Stomach (tissue), 9 donors: ENCODE data around the gene ARHGAP32. TPM values are rescaled to one million over a fixed set of nuclear protein-coding genes. Genes with fewer than 3 reads are reported as not detected.
"Not testable (repeated sequence)": the region's sequence is repeated elsewhere in the genome, so short reads cannot be mapped to it uniquely, and the experiment has no call there.

ENCODE experiments used
- DNase-seq, 2 donors: peaks; one replicate each; pipeline versions ENCODE4 v3.0.0 to v3.0.0-alpha.2; 2013 to 2019
- H3K27ac ChIP-seq, 5 donors: fragments of 200-600 bp in 4 of 5; sonication (generic) in 4 of 5; one replicate each; pipeline ENCODE4 v1.5.1; 2013 to 2019; ENCODE audit warnings: mild to moderate bottlenecking in 1 of 5, moderate library complexity in 1 of 5
- H3K27me3 ChIP-seq, 3 donors: fragments of 200-600 bp; sonication (generic); one replicate each; pipeline ENCODE4 v1.5.1; 2017 to 2019; ENCODE audit warnings: mixed run types in 1 of 3
- H3K36me3 ChIP-seq, 4 donors: fragments of 200-600 bp; sonication (generic); 1 replicate in 3 of 4; 2 replicates in 1 of 4; pipeline ENCODE4 v1.5.1; 2016 to 2019
- H3K4me1 ChIP-seq, 4 donors: fragments of 200-600 bp; sonication (generic); one replicate each; pipeline ENCODE4 v1.5.1; 2016 to 2019
- H3K4me3 ChIP-seq, 4 donors: fragments of 200-600 bp; sonication (generic) in 3 of 4; one replicate each; pipeline ENCODE4 v1.5.1; 2016 to 2019; ENCODE audit warnings: mild to moderate bottlenecking in 1 of 4
- H3K9me3 ChIP-seq, 4 donors: fragments of 200-600 bp; sonication (generic); one replicate each; pipeline ENCODE4 v1.5.1; 2016 to 2019
- CTCF ChIP-seq, 7 experiments: fragments of 450-650 bp in 4 of 7; fragments of 200-600 bp in 3 of 7; sonication (generic) in 3 of 7; IDR thresholded peaks; one replicate each; pipeline ENCODE4 v1.5.1; 2016 to 2019; ENCODE audit warnings: antibody characterized with exemption in 7 of 7, control low read depth in 2 of 7, mild to moderate bottlenecking in 1 of 7
- EP300 ChIP-seq: sonication (generic); formaldehyde crosslinking; IDR thresholded peaks from one replicate; pipeline ENCODE4 v1.6.1; 2017; ENCODE audit warnings: antibody characterized with exemption
- POLR2A ChIP-seq, 4 donors: fragments of 450-650 bp; IDR thresholded peaks; one replicate each; pipeline ENCODE4 v1.6.1; 2016; ENCODE audit warnings: antibody characterized with exemption in 4 of 4, control low read depth in 2 of 4, mild to moderate bottlenecking in 1 of 4, moderate library complexity in 1 of 4
- POLR2AphosphoS5 ChIP-seq, 3 donors: sonication (generic); formaldehyde crosslinking; IDR thresholded peaks; one replicate each; pipeline ENCODE4 v1.6.1; 2016; ENCODE audit warnings: antibody characterized with exemption in 3 of 3
- WGBS, 5 donors: extraction: QIAGEN DNeasy Blood & Tissue Kit in 3 of 5; methylation state at CpG; one replicate each; pipeline versions ENCODE4 v1.1.5 to v1.1.7; 2013 to 2018; 5-methylcytosine and 5-hydroxymethylcytosine counted together
- intact Hi-C: fragments of 100-400 bp; cut with DNase I; formaldehyde crosslinking; loops from one replicate; pipeline ENCODE4 v1.15.1; 2023; ENCODE audit warnings: low total_unique reads
- polyA plus RNA-seq, 3 donors: library from polyadenylated mRNA; stranded (reverse); fragments of 200-250 nt; gene quantifications; one replicate each; pipeline ENCODE4 v1.2.3, GENCODE V29; 2013
- total RNA-seq, 5 donors: library from RNA; depleted of rRNA; stranded (reverse); fragments of >200 nt; gene quantifications; one replicate each; pipeline versions ENCODE4 v1.1.0 to v1.2.3, GENCODE V29; 2014 to 2016
- donor health status: healthy with polysubstance abuse.
- donor health status: Bipolar disorder and iron deficiency.
- donor health status: healthy.

The ARHGAP32 gene
- total and polyA plus RNA-seq, 8 donors: 2.9 to 70.1 (median 34.3) TPM

- Histone ChIP-seq H3K27ac (no peak overlapping the region), H3K4me3 (no peak overlapping the region), H3K27me3 (peaks cover 0 to 17% (median 0%) of the 10 kb centered on the region in 3 donors), H3K36me3 (no peaks in the 10 kb centered on the region), H3K9me3 (no peaks in the 10 kb centered on the region), H3K4me1 (no peaks in the 10 kb centered on the region)
- DNase-seq: no peak
- TF ChIP-seq CTCF (IDR thresholded peaks at IDR 0.05) (no peak), POLR2A (IDR thresholded peaks at IDR 0.05) (no peak), POLR2AphosphoS5 (IDR thresholded peaks at IDR 0.05) (no peak)
- intact Hi-C loops: no loop called here
- WGBS, 5 donors: 80 to 92% (median 87%) methylated on average over 10 to 15 of the region's 15 CpGs
These were observed 271.5 kb downstream of the ARHGAP32 start for GRCh38 chr11:128920666-128921065.

- DNase-seq, H3K9me3 ChIP-seq, H3K4me3 ChIP-seq, H3K36me3 ChIP-seq, H3K27ac ChIP-seq, H3K4me1 ChIP-seq, intact Hi-C loops: not testable (repeated sequence)
- WGBS, 5 donors: 75 to 85% (median 76%) methylated on average over 7 of the region's 7 CpGs
- H3K27me3 ChIP-seq: peaks cover 0 to 17% (median 0%) of the 10 kb centered on the region in 3 donors
These were observed 272.5 kb downstream of the ARHGAP32 start for GRCh38 chr11:128919635-128920034.

GRCh38 chr11:128919216-128919615, 272.9 kb downstream of the ARHGAP32 start:
- no peak overlapping the region for H3K4me3 ChIP-seq
- TF ChIP-seq CTCF (IDR thresholded peaks at IDR 0.05) (no peak), POLR2AphosphoS5 (IDR thresholded peaks at IDR 0.05) (no peak), POLR2A (IDR thresholded peaks at IDR 0.05) (no peak), EP300 (no peak)
- intact Hi-C loops: no loop called here
- no peak for DNase-seq
- 48 to 81% (median 77%) methylated on average over 5 of the region's 5 CpGs for WGBS, 5 donors
- no peak overlapping the region for H3K27ac ChIP-seq
- peaks cover 0 to 13% (median 0%) of the 10 kb centered on the region in 3 donors for H3K27me3 ChIP-seq
- H3K9me3 ChIP-seq: no peaks in the 10 kb centered on the region
- no peaks in the 10 kb centered on the region for H3K4me1 ChIP-seq
- H3K36me3 ChIP-seq: no peaks in the 10 kb centered on the region

GRCh38 chr11:128917144-128917724, 274.9 kb downstream of the ARHGAP32 start:
- Histone ChIP-seq H3K27me3 (peaks cover 0 to 17% (median 0%) of the 10 kb centered on the region in 3 donors), H3K36me3 (no peaks in the 10 kb centered on the region), H3K27ac (no peak overlapping the region), H3K9me3 (no peaks in the 10 kb centered on the region), H3K4me1 (no peaks in the 10 kb centered on the region), H3K4me3 (no peak overlapping the region)
- intact Hi-C loops: no loop called here
- DNase-seq: no peak
- no peak for TF ChIP-seq EP300
- no peak for TF ChIP-seq POLR2A (IDR thresholded peaks at IDR 0.05)
- TF ChIP-seq POLR2AphosphoS5 (IDR thresholded peaks at IDR 0.05): no peak
- no peak for TF ChIP-seq CTCF (IDR thresholded peaks at IDR 0.05)
- WGBS, 5 donors: 39 to 55% (median 43%) methylated on average over 4 to 5 of the region's 5 CpGs

GRCh38 chr11:128916681-128917080, 275.4 kb downstream of the ARHGAP32 start:
- TF ChIP-seq POLR2A (IDR thresholded peaks at IDR 0.05): no peak
- TF ChIP-seq CTCF (IDR thresholded peaks at IDR 0.05): no peak
- no peak for TF ChIP-seq EP300
- no peak for TF ChIP-seq POLR2AphosphoS5 (IDR thresholded peaks at IDR 0.05)
- no peak for DNase-seq
- no peaks in the 10 kb centered on the region for H3K4me1 ChIP-seq
- no peaks in the 10 kb centered on the region for H3K36me3 ChIP-seq
- H3K9me3 ChIP-seq: no peaks in the 10 kb centered on the region
- H3K27ac ChIP-seq: no peak overlapping the region
- H3K4me3 ChIP-seq: no peak overlapping the region
- H3K27me3 ChIP-seq: peaks cover 0 to 17% (median 0%) of the 10 kb centered on the region in 3 donors
- intact Hi-C loops: no loop called here
- 86 to 100% (median 93%) methylated on average over 2 of the region's 2 CpGs for WGBS, 5 donors
